ENCODE data around the gene FICD. TPM values are rescaled to one million over a fixed set of nuclear protein-coding genes. Genes with fewer than 3 reads are reported as not detected.
"Not testable (repeated sequence)": the region's sequence is repeated elsewhere in the genome, so short reads cannot be mapped to it uniquely, and the experiment has no call there.

FICD gene
- polyA plus RNA-seq, 3 donors: 1.00 to 1.9 (median 1.6) TPM

DNA sequence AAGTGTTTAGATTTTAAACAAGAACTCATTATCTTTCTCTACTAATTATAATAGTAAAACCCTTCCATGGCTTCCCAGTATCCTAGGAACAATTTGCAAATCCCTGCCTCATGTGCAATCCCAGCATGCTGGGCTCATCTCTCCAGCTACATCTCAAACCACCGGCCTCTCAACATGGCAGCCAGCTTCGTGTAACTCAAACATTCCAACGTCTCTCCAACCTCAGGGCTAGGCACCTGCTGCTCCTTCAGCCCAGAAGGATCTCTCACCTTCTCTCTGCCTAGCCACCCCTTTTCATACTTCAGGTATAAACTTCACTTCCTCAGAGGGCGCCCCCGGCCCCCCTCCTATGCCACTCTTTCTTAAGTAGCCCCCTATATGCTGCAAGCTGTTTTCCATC lies 38.7 kb downstream of the FICD start:
- H3K27ac ChIP-seq (ENCODE audit: low read depth in 1 of 2, low read length in 2 of 2): no peak overlapping the region
- peaks cover 17 to 35% of the 10 kb centered on the region in 2 donors for H3K36me3 ChIP-seq (replicated peaks in 1 of 2; ENCODE audit: control insufficient read depth in 1 of 2, insufficient read depth in 2 of 2, low read length in 2 of 2)
- 89% methylated on average over 5 of the region's 5 CpGs for WGBS (ENCODE audit: insufficient coverage)
- peaks cover 97% of the 10 kb centered on the region for H4K20me1 ChIP-seq (ENCODE audit: insufficient read depth, low read length)
- Mint-ChIP-seq H3K36me3 (peaks cover 23 to 35% of the 10 kb centered on the region in 2 donors), H3K27ac (peak overlapping the region in 1 of 7 donors; percentile 76), H3K4me3 (no peak overlapping the region), H3K4me1 (peaks cover 54% of the 10 kb centered on the region), H3K27me3 (ENCODE audit: low read depth in 3 of 3) (no peaks in the 10 kb centered on the region), H3K9me3 (no peaks in the 10 kb centered on the region)
- no peak overlapping the region for H3K4me3 ChIP-seq (replicated peaks in 1 of 3; ENCODE audit: low read depth in 2 of 3, low read length in 3 of 3)
- no peak overlapping the region for H3K9ac ChIP-seq (ENCODE audit: insufficient read depth, low read length, poor library complexity, severe bottlenecking)
- no peaks in the 10 kb centered on the region for H3K9me3 ChIP-seq (replicated peaks in 1 of 2; ENCODE audit: control insufficient read depth in 1 of 2, insufficient read depth in 1 of 2, low read length in 2 of 2)
- no peak overlapping the region for H2AFZ ChIP-seq (ENCODE audit: insufficient read depth, low read depth, low read length, poor library complexity, severe bottlenecking)
- H3K4me2 ChIP-seq (replicated peaks; ENCODE audit: extremely low read depth, low read length, poor library complexity, severe bottlenecking): no peak overlapping the region
- peaks cover 13 to 25% of the 10 kb centered on the region in 2 donors for H3K4me1 ChIP-seq (ENCODE audit: control insufficient read depth in 1 of 2, insufficient read depth in 2 of 2, low read length in 2 of 2)
- DNase-seq: no peak
- H3K27me3 ChIP-seq (ENCODE audit: control insufficient read depth in 2 of 2, insufficient read depth in 2 of 2, low read length in 2 of 2): no peaks in the 10 kb centered on the region
- TF ChIP-seq, protein P1, sequence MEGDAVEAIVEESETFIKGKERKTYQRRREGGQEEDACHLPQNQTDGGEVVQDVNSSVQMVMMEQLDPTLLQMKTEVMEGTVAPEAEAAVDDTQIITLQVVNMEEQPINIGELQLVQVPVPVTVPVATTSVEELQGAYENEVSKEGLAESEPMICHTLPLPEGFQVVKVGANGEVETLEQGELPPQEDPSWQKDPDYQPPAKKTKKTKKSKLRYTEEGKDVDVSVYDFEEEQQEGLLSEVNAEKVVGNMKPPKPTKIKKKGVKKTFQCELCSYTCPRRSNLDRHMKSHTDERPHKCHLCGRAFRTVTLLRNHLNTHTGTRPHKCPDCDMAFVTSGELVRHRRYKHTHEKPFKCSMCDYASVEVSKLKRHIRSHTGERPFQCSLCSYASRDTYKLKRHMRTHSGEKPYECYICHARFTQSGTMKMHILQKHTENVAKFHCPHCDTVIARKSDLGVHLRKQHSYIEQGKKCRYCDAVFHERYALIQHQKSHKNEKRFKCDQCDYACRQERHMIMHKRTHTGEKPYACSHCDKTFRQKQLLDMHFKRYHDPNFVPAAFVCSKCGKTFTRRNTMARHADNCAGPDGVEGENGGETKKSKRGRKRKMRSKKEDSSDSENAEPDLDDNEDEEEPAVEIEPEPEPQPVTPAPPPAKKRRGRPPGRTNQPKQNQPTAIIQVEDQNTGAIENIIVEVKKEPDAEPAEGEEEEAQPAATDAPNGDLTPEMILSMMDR (IDR thresholded peaks at IDR 0.05): no peak
- peaks cover 99% of the 10 kb centered on the region for H3K79me2 ChIP-seq (ENCODE audit: insufficient read depth, low read length)
- intact Hi-C loops (cut with micrococcal nuclease): no loop called here

DNA sequence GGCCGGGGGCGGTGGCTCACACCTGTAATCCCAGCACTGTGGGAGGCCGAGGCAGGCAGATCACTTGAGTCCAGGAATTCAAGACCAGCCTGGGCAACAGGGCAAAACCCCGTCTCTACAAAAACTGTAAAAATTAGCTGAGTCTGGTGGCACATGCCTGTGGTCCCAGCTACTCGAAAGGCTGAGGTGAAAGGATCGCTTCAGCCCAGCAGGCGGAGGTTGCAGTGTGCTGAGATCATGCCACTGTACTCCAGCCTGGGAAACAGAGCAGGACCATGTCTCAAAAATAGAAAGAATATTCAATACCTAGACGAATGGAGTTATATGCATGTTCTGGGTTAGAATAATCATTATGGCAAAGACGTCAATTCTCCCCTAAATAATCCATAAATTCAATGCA lies 40.3 kb downstream of the FICD start:
- H3K4me1 ChIP-seq (ENCODE audit: control insufficient read depth in 1 of 2, insufficient read depth in 2 of 2, low read length in 2 of 2): peaks cover 19 to 32% of the 10 kb centered on the region in 2 donors
- H3K4me3 Mint-ChIP-seq: not testable (repeated sequence)

More for the DNA sequence above, 40.3 kb downstream of the FICD start:
- Histone ChIP-seq H3K79me2 (ENCODE audit: insufficient read depth, low read length) (peaks cover 99% of the 10 kb centered on the region), H3K36me3 (replicated peaks in 1 of 2; ENCODE audit: control insufficient read depth in 1 of 2, insufficient read depth in 2 of 2, low read length in 2 of 2) (peaks cover 13 to 29% of the 10 kb centered on the region in 2 donors), H4K20me1 (ENCODE audit: insufficient read depth, low read length) (peaks cover 82% of the 10 kb centered on the region)
- H3K4me3 ChIP-seq (replicated peaks in 1 of 3; ENCODE audit: low read depth in 2 of 3, low read length in 3 of 3); H3K9me3 Mint-ChIP-seq; H2AFZ ChIP-seq (ENCODE audit: insufficient read depth, low read depth, low read length, poor library complexity, severe bottlenecking); H3K9me3 ChIP-seq (replicated peaks in 1 of 2; ENCODE audit: control insufficient read depth in 1 of 2, insufficient read depth in 1 of 2, low read length in 2 of 2); H3K27ac Mint-ChIP-seq; DNase-seq; intact Hi-C loops (cut with micrococcal nuclease); H3K4me2 ChIP-seq (replicated peaks; ENCODE audit: extremely low read depth, low read length, poor library complexity, severe bottlenecking); H3K27me3 Mint-ChIP-seq (ENCODE audit: low read depth in 3 of 3); H3K27ac ChIP-seq (ENCODE audit: low read depth in 1 of 2, low read length in 2 of 2); H3K27me3 ChIP-seq (ENCODE audit: control insufficient read depth in 2 of 2, insufficient read depth in 2 of 2, low read length in 2 of 2); H3K9ac ChIP-seq (ENCODE audit: insufficient read depth, low read length, poor library complexity, severe bottlenecking): not testable (repeated sequence)
- H3K4me1 Mint-ChIP-seq: peaks cover 60% of the 10 kb centered on the region
- 98% methylated on average over 6 of the region's 9 CpGs for WGBS (ENCODE audit: insufficient coverage)
- H3K36me3 Mint-ChIP-seq: peaks cover 18 to 31% of the 10 kb centered on the region in 2 donors

Data from CD14-positive monocyte (primary cell).